GM21447 (cell line): ENCODE results near the gene CACNB1.
"Not testable (repeated sequence)": the region's sequence is repeated elsewhere in the genome, so short reads cannot be mapped to it uniquely, and the experiment has no call there.

Experiments
- ATAC-seq: cut with Tn5 transposase; IDR thresholded peaks from one replicate; pipeline ENCODE4 v1.9.1; 2021; ENCODE audit not compliant: unreplicated experiment

Gene CACNB1

DNA sequence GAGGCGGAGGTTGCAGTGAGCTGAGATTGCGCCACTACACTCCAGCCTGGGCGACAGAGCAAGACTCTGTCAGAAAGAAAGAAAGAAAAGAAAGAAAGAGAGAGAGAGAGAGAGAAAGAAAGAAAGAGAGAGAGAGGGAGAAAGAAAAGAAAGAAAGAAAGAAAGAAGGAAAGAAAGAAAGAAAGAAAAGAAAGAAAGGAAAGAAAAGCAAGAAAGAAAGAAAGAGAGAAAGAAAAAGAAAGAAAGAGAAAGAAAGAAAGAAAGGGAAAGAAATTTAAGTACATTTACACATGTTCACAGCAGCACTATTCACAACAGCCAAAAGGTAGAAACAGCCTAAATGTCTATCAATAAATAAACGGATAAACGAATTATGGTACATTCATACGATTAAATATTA is 67.9 kb downstream of the CACNB1 start:
- not testable (repeated sequence) for ATAC-seq

DNA sequence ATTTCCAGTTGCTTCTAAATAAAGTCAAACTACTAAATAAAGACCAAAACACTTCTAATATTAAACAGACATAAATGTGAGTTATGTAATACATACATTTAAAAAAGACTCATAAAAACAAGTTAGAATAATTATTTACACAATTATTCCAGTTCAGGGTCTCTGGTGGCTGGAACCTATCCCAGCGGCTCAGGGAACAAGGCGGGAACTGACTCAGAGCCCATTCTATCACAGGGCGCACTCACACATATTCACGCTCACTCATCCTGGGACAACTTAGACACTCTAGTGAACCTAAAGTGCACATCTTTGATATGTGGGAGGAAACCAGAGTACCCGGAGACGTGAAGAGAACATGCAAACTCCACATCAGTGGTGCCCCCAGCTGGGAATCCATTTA is 71.0 kb downstream of the CACNB1 start:
- no peak for ATAC-seq

DNA sequence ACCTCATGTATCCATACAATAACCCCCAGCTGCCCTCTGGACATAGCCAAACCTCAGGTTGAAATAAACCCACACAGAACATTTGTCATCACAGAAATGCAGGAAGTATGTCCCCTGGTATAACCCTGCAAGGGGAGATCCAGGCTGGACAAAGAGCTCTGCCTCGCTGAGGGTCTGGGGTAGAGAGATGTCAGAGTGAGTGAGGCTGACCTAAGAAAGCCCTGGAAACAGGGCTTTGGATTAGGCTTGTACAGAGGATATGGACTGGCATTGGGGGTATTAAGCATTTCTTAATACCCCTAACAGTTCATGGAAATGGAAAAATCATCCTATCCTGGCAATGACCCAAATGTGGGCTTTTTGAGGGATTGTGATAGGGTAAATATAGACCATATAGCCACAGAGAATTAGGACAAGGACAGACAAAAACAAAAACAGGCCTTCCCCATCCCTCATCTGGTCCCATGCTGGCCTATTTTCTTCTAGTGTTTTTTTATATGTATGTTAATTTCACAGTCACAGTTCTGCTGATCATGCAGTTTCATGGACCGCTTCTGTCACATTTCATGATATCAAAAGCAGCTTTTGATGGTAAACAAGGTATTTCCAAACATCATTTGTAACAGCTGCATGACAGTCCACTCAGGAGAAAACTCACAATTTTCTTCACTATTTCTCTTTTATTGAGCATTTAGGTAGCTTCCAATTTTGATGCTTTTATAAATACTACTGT is 72.2 kb downstream of the CACNB1 start:
- no peak for ATAC-seq

DNA sequence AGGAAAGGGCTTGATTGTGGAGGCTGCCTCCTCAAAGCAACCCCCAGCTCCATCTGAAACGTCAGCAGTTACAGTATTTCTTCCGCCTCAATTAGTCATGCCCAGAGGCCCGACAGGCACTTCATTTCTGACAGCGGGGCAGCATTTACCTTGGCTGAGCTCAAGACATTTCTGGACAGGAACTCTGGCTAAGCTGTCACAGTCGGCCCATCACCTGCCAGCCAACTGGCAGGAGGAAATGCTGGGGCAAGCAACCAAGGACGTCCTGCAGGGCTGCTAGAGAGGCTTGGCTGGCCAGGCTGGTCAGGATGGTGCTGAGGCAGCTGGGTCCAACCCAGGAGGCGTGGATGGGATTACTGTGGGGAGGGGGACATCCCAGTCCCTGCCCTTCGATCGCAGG is 73.8 kb downstream of the CACNB1 start:
- ATAC-seq: no peak
